GM23338 (cell line): ENCODE data around the gene CCDC63. TPM values are rescaled to one million over a fixed set of nuclear protein-coding genes. Genes with fewer than 3 reads are reported as not detected.

ENCODE experiments used
- CREB1 ChIP-seq: fragments of 250-450 bp; sonication (Bioruptor Pico); IDR thresholded peaks from 2 replicates; pipeline ENCODE4 v1.5.0; 2020; ENCODE audit warnings: low read depth, mild to moderate bottlenecking, moderate library complexity
- EZH2phosphoT487 ChIP-seq: fragments of 200-600 bp; sonication (generic); IDR thresholded peaks from one replicate; pipeline ENCODE4 v1.8.1; 2018; ENCODE audit warnings: antibody characterized with exemption; ENCODE audit not compliant: unreplicated experiment
- JUNB ChIP-seq: IDR thresholded peaks from one replicate; pipeline ENCODE4 v1.6.1; 2016; ENCODE audit warnings: antibody characterized with exemption; ENCODE audit not compliant: unreplicated experiment
- POLR2AphosphoS5 ChIP-seq: IDR thresholded peaks from 2 replicates; pipeline ENCODE4 v1.6.1; 2016; ENCODE audit warnings: antibody characterized with exemption, low read depth
- STAT1 ChIP-seq: IDR thresholded peaks from one replicate; pipeline ENCODE4 v1.6.1; 2016; ENCODE audit warnings: antibody characterized with exemption; ENCODE audit not compliant: unreplicated experiment
- ZNF331 ChIP-seq: fragments of 250-450 bp; sonication (Bioruptor Pico); IDR thresholded peaks from 2 replicates; pipeline ENCODE4 v1.5.0; 2020; ENCODE audit warnings: low read depth, mild to moderate bottlenecking, moderate library complexity
- polyA plus RNA-seq: library from polyadenylated mRNA; unstranded; fragments of >200 nt; fragmentation: Nextera tagmentation; extraction: Ambion mirVana; gene quantifications from 2 replicates; pipeline ENCODE4 v1.2.1, GENCODE V29; 2016
- total RNA-seq: library from RNA; depleted of rRNA; stranded (reverse); fragments of >200 nt; shearing (Covaris generic); gene quantifications from 2 replicates; pipeline ENCODE4 v1.2.3, GENCODE V29; 2014
- TF ChIP-seq, protein P1 (sequence below): fragments of 250-450 bp; sonication (Bioruptor Pico); IDR thresholded peaks from 2 replicates; pipeline ENCODE4 v1.5.0; 2020; ENCODE audit warnings: mild to moderate bottlenecking, moderate library complexity
- TF ChIP-seq, protein P2 (sequence below): IDR thresholded peaks from one replicate; pipeline ENCODE4 v1.6.1; 2018; ENCODE audit warnings: antibody characterized with exemption; ENCODE audit not compliant: unreplicated experiment
- TF ChIP-seq, protein P3 (sequence below): IDR thresholded peaks from 2 replicates; pipeline ENCODE4 v1.6.1; 2016; ENCODE audit warnings: antibody characterized with exemption

The CCDC63 gene
- total and polyA plus RNA-seq, 2 experiments from 2014 or later = 1.8 TPM; not detected in 1

DNA sequence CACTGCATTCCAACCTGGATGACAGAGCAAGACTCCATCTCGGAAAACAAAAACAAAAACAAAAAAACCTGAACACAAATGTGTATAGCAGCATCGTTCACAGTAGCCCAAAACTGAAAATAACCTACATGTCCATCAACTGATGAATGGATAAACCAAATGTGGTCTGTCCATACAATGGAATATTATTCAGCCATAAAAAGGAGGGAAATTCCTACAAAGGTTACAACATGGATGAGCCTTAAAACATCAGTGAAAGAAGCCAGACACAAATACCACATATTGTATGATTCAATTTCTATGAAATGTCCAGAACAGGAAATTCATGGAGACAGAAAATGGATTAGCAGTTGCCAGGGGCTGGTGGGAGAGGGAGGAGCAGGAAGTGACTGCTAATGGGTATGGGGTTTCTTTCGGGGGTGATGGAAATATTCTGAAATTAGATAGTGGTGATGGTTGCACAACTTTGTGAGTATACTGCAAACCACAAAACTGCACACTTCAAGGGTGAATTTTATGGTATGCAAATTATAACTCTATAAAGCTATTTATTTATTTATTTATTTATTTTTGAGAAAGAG, 69.6 kb downstream of the CCDC63 start (continued):
- TF ChIP-seq, protein P1, sequence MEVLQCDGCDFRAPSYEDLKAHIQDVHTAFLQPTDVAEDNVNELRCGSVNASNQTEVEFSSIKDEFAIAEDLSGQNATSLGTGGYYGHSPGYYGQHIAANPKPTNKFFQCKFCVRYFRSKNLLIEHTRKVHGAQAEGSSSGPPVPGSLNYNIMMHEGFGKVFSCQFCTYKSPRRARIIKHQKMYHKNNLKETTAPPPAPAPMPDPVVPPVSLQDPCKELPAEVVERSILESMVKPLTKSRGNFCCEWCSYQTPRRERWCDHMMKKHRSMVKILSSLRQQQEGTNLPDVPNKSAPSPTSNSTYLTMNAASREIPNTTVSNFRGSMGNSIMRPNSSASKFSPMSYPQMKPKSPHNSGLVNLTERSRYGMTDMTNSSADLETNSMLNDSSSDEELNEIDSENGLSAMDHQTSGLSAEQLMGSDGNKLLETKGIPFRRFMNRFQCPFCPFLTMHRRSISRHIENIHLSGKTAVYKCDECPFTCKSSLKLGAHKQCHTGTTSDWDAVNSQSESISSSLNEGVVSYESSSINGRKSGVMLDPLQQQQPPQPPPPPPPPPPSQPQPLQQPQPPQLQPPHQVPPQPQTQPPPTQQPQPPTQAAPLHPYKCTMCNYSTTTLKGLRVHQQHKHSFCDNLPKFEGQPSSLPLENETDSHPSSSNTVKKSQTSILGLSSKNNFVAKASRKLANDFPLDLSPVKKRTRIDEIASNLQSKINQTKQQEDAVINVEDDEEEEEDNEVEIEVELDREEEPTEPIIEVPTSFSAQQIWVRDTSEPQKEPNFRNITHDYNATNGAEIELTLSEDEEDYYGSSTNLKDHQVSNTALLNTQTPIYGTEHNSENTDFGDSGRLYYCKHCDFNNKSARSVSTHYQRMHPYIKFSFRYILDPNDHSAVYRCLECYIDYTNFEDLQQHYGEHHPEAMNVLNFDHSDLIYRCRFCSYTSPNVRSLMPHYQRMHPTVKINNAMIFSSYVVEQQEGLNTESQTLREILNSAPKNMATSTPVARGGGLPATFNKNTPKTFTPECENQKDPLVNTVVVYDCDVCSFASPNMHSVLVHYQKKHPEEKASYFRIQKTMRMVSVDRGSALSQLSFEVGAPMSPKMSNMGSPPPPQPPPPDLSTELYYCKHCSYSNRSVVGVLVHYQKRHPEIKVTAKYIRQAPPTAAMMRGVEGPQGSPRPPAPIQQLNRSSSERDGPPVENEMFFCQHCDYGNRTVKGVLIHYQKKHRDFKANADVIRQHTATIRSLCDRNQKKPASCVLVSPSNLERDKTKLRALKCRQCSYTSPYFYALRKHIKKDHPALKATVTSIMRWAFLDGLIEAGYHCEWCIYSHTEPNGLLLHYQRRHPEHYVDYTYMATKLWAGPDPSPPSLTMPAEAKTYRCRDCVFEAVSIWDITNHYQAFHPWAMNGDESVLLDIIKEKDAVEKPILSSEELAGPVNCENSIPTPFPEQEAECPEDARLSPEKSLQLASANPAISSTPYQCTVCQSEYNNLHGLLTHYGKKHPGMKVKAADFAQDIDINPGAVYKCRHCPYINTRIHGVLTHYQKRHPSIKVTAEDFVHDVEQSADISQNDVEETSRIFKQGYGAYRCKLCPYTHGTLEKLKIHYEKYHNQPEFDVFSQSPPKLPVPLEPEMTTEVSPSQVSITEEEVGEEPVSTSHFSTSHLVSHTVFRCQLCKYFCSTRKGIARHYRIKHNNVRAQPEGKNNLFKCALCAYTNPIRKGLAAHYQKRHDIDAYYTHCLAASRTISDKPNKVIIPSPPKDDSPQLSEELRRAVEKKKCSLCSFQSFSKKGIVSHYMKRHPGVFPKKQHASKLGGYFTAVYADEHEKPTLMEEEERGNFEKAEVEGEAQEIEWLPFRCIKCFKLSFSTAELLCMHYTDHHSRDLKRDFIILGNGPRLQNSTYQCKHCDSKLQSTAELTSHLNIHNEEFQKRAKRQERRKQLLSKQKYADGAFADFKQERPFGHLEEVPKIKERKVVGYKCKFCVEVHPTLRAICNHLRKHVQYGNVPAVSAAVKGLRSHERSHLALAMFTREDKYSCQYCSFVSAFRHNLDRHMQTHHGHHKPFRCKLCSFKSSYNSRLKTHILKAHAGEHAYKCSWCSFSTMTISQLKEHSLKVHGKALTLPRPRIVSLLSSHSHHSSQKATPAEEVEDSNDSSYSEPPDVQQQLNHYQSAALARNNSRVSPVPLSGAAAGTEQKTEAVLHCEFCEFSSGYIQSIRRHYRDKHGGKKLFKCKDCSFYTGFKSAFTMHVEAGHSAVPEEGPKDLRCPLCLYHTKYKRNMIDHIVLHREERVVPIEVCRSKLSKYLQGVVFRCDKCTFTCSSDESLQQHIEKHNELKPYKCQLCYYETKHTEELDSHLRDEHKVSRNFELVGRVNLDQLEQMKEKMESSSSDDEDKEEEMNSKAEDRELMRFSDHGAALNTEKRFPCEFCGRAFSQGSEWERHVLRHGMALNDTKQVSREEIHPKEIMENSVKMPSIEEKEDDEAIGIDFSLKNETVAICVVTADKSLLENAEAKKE = no peak
- no peak for TF ChIP-seq JUNB
- no peak for TF ChIP-seq CREB1 (CRISPR knock-in tag)
- TF ChIP-seq EZH2phosphoT487 = no peak
- no peak for TF ChIP-seq STAT1
- no peak for TF ChIP-seq ZNF331 (CRISPR knock-in tag)
- TF ChIP-seq POLR2AphosphoS5 = no peak
- TF ChIP-seq, protein P2, sequence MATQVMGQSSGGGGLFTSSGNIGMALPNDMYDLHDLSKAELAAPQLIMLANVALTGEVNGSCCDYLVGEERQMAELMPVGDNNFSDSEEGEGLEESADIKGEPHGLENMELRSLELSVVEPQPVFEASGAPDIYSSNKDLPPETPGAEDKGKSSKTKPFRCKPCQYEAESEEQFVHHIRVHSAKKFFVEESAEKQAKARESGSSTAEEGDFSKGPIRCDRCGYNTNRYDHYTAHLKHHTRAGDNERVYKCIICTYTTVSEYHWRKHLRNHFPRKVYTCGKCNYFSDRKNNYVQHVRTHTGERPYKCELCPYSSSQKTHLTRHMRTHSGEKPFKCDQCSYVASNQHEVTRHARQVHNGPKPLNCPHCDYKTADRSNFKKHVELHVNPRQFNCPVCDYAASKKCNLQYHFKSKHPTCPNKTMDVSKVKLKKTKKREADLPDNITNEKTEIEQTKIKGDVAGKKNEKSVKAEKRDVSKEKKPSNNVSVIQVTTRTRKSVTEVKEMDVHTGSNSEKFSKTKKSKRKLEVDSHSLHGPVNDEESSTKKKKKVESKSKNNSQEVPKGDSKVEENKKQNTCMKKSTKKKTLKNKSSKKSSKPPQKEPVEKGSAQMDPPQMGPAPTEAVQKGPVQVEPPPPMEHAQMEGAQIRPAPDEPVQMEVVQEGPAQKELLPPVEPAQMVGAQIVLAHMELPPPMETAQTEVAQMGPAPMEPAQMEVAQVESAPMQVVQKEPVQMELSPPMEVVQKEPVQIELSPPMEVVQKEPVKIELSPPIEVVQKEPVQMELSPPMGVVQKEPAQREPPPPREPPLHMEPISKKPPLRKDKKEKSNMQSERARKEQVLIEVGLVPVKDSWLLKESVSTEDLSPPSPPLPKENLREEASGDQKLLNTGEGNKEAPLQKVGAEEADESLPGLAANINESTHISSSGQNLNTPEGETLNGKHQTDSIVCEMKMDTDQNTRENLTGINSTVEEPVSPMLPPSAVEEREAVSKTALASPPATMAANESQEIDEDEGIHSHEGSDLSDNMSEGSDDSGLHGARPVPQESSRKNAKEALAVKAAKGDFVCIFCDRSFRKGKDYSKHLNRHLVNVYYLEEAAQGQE = no peak
- TF ChIP-seq, protein P3, sequence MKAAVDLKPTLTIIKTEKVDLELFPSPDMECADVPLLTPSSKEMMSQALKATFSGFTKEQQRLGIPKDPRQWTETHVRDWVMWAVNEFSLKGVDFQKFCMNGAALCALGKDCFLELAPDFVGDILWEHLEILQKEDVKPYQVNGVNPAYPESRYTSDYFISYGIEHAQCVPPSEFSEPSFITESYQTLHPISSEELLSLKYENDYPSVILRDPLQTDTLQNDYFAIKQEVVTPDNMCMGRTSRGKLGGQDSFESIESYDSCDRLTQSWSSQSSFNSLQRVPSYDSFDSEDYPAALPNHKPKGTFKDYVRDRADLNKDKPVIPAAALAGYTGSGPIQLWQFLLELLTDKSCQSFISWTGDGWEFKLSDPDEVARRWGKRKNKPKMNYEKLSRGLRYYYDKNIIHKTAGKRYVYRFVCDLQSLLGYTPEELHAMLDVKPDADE = no peak
